ENCODE data around the gene MED16. TPM values are rescaled to one million over a fixed set of nuclear protein-coding genes. Genes with fewer than 3 reads are reported as not detected.
A peak's percentile ranks its signal among the peaks of the same experiment; 100 is the strongest.

MED16 gene
- total RNA-seq, 3 donors from 2014 or later: 14.9 to 33.1 (median 32.8) TPM

- H3K4me3 ChIP-seq: peak overlapping the region in 2 of 3 donors; percentile 27 to 36
- peaks cover 6 to 10% of the 10 kb centered on the region in 2 donors for H3K4me1 ChIP-seq
- intact Hi-C loops (cut with DNase I; ENCODE audit: low total_unique reads): no loop called here
- peak overlapping the region; percentile 50 to 52 for H3K27ac ChIP-seq
- H3K36me3 ChIP-seq: no peaks in the 10 kb centered on the region
- H3K9me3 ChIP-seq: no peaks in the 10 kb centered on the region
- DNase-seq (ENCODE audit: low spot score in 2 of 2): peak; percentile 67 to 83
- H3K27me3 ChIP-seq: peaks cover 0 to 3% of the 10 kb centered on the region in 2 donors
- TF ChIP-seq POLR2AphosphoS5 (IDR thresholded peaks at IDR 0.05) (no peak), CTCF (IDR thresholded peaks at IDR 0.05) (no peak), POLR2A (IDR thresholded peaks at IDR 0.05) (no peak)
Measured at GRCh38 chr19:862581-863314, 30.2 kb downstream of the MED16 start.

- Histone ChIP-seq H3K27me3 (peaks cover 0 to 3% of the 10 kb centered on the region in 2 donors), H3K9me3 (no peaks in the 10 kb centered on the region), H3K27ac (no peak overlapping the region), H3K36me3 (no peaks in the 10 kb centered on the region), H3K4me3 (peak overlapping the region in 2 of 3 donors; percentile 27 to 52), H3K4me1 (peaks cover 6 to 10% of the 10 kb centered on the region in 2 donors)
- no peak for DNase-seq (ENCODE audit: low spot score in 2 of 2)
- intact Hi-C loops (cut with DNase I; ENCODE audit: low total_unique reads): no loop called here
- TF ChIP-seq POLR2A (IDR thresholded peaks at IDR 0.05) (no peak), POLR2AphosphoS5 (IDR thresholded peaks at IDR 0.05) (peak in 1 of 3 donors; percentile 20)
Measured at GRCh38 chr19:861756-862580, 31.0 kb downstream of the MED16 start.

- H3K9me3 ChIP-seq: no peaks in the 10 kb centered on the region
- H3K27ac ChIP-seq: no peak overlapping the region
- intact Hi-C loops (cut with DNase I; ENCODE audit: low total_unique reads): no loop called here
- H3K36me3 ChIP-seq: no peaks in the 10 kb centered on the region
- H3K27me3 ChIP-seq: peaks cover 0 to 3% of the 10 kb centered on the region in 2 donors
- peaks cover 6 to 10% of the 10 kb centered on the region in 2 donors for H3K4me1 ChIP-seq
- DNase-seq (ENCODE audit: low spot score in 2 of 2): no peak
- peak overlapping the region; percentile 49 to 77 (median 52) for H3K4me3 ChIP-seq
- TF ChIP-seq POLR2AphosphoS5 (IDR thresholded peaks at IDR 0.05): no peak
- no peak for TF ChIP-seq POLR2A (IDR thresholded peaks at IDR 0.05)
- TF ChIP-seq CTCF (IDR thresholded peaks at IDR 0.05): no peak
Measured at GRCh38 chr19:861141-861755, 31.7 kb downstream of the MED16 start.

GRCh38 chr19:858868-859843 lies 33.8 kb downstream of the MED16 start, which contains the start of gene CFD:
Gene CFD, plus strand, starts transcription at chr19:859664. Its CDS starts 26 bp downstream, at chr19:859690.
- H3K9me3 ChIP-seq: no peaks in the 10 kb centered on the region
- intact Hi-C loops (cut with DNase I; ENCODE audit: low total_unique reads): loop anchor here (5.0 kb wide), 2 partner anchors 58 to 123 kb away; partner anchors contain the start of genes KISS1R and WDR18
- H3K27me3 ChIP-seq: peaks cover 0 to 3% of the 10 kb centered on the region in 2 donors
- H3K4me3 ChIP-seq: peak within 1 kb of the TSS; percentile 49 to 77 (median 52)
- peaks cover 6 to 10% of the 10 kb centered on the region in 2 donors for H3K4me1 ChIP-seq
- H3K36me3 ChIP-seq: no peaks in the 10 kb centered on the region
- peak within 1 kb of the TSS; percentile 60 to 75 for H3K27ac ChIP-seq
- TF ChIP-seq POLR2AphosphoS5 (IDR thresholded peaks at IDR 0.05) (peak in 2 of 3 donors; percentile 38 to 65), CTCF (IDR thresholded peaks at IDR 0.05) (no peak), POLR2A (IDR thresholded peaks at IDR 0.05) (no peak)
- no peak for DNase-seq (ENCODE audit: low spot score in 2 of 2)
